HepG2 (cell line): ENCODE measurements around the gene SLC35D2. TPM values are rescaled to one million over a fixed set of nuclear protein-coding genes. Genes with fewer than 3 reads are reported as not detected.

Experiments used
- ATAC-seq: fragments of 200-7000 bp; cut with Tn5 transposase; 3 replicates; pipeline ENCODE4 v1.9.1; 2020; ENCODE audit warnings: mild to moderate bottlenecking, moderate library complexity
- BruUV-seq: library from RNA; stranded (reverse); fragments of 400-500 nt; replicated peaks from 2 replicates; lab custom pipeline; 2021; lab: Mats Ljungman, UMichigan
- CTCF ChIA-PET: fragments of 300-600 bp; formaldehyde crosslinking; extraction: SDS; loops from one replicate; lab custom pipeline; 2021; ENCODE audit warnings: low total read pairs, inconsistent platforms, low intra/inter-chr PET ratio; lab: Yijun Ruan, JAX
- POLR2A ChIA-PET: fragments of 350-600 bp; sonication (Branson Sonifier 250); formaldehyde crosslinking; loops from one replicate; lab custom pipeline; 2020; ENCODE audit warnings: antibody characterized with exemption, inconsistent platforms; lab: Yijun Ruan, JAX
- DNase-seq: peaks from one replicate; pipeline ENCODE4 v3.0.0-alpha.2; 2015; ENCODE audit warnings: low spot score
- FAIRE-seq: peaks from 3 replicates; lab custom pipeline; 2011; peaks lifted over from hg19 to GRCh38; lab: Jason Lieb, UNC
- H2AFZ ChIP-seq: one replicate; pipeline ENCODE4 v1.6.1; 2011; ENCODE audit warnings: low read length, inconsistent platforms
- H3K27ac ChIP-seq: fragments of 300-600 bp; 3 replicates; pipeline ENCODE4 v1.8.0; 2011; ENCODE audit warnings: mixed run types, mild to moderate bottlenecking, mixed read lengths, low read length, inconsistent platforms; ENCODE audit not compliant: insufficient read depth; ENCODE audit errors: extremely low read length
- H3K27me3 ChIP-seq, 2 experiments: fragments of 200-600 bp in 1 of 2; 2 replicates in 1 of 2; 3 replicates in 1 of 2; pipeline versions ENCODE4 v1.6.0 to v1.8.0; 2011; ENCODE audit warnings: low read length in 2 of 2, mild to moderate bottlenecking in 2 of 2, moderate library complexity in 2 of 2, inconsistent platforms in 1 of 2; ENCODE audit not compliant: insufficient read depth in 2 of 2, control insufficient read depth in 1 of 2
- H3K36me3 ChIP-seq, 2 experiments: fragments of 200-600 bp in 1 of 2; replicated peaks in 1 of 2; 2 replicates in 1 of 2; 3 replicates in 1 of 2; pipeline versions ENCODE4 v1.5.1 to v1.8.0; 2011; ENCODE audit warnings: low read length in 2 of 2, inconsistent platforms in 1 of 2; ENCODE audit not compliant: insufficient read depth in 2 of 2, control insufficient read depth in 1 of 2
- H3K4me1 ChIP-seq: 2 replicates; pipeline ENCODE4 v1.5.1; 2012; ENCODE audit warnings: low read length, inconsistent platforms; ENCODE audit not compliant: insufficient read depth
- H3K4me2 ChIP-seq: 2 replicates; pipeline ENCODE4 v1.6.0; 2011; ENCODE audit warnings: low read depth, low read length, inconsistent platforms
- H3K4me3 ChIP-seq, 3 experiments: fragments of 200-600 bp in 1 of 3; sonication (generic), shearing (Covaris generic) in 1 of 3; replicated peaks in 1 of 3; 2 replicates each; pipeline ENCODE4 v1.5.1; 2011 to 2016; ENCODE audit warnings: low read length in 3 of 3, inconsistent platforms in 2 of 3, low read depth in 2 of 3, mild to moderate bottlenecking in 2 of 3, control low read depth in 1 of 3, mixed read lengths in 1 of 3; ENCODE audit not compliant: insufficient read depth in 1 of 3
- H3K79me2 ChIP-seq: one replicate; pipeline ENCODE4 v1.6.1; 2011; ENCODE audit warnings: low read length, inconsistent platforms; ENCODE audit not compliant: insufficient read depth
- H3K9ac ChIP-seq: 2 replicates; pipeline ENCODE4 v1.6.0; 2011; ENCODE audit warnings: mild to moderate bottlenecking, low read depth, low read length, inconsistent platforms; ENCODE audit not compliant: insufficient read depth
- H3K9me3 ChIP-seq: 2 replicates; pipeline ENCODE4 v1.5.1; 2012; ENCODE audit warnings: mild to moderate bottlenecking, low read length
- H4K20me1 ChIP-seq: 2 replicates; pipeline ENCODE4 v1.6.0; 2011; ENCODE audit warnings: inconsistent platforms, mild to moderate bottlenecking, low read length, moderate library complexity; ENCODE audit not compliant: insufficient read depth
- ARNTL ChIP-seq: sonication (generic); formaldehyde crosslinking; IDR thresholded peaks from 2 replicates; pipeline ENCODE4 v1.4.0; 2020; ENCODE audit warnings: mild to moderate bottlenecking, missing genetic modification reagents
- BRD4 ChIP-seq: sonication (generic); formaldehyde crosslinking; IDR thresholded peaks from 2 replicates; pipeline ENCODE4 v1.4.0; 2020; ENCODE audit warnings: missing genetic modification reagents
- FIP1L1 ChIP-seq: fragments of 200-400 bp; formaldehyde crosslinking; IDR thresholded peaks from 2 replicates; pipeline ENCODE4 v1.6.1; 2018; ENCODE audit warnings: low read depth, mild to moderate bottlenecking, low read length, moderate library complexity, borderline replicate concordance; ENCODE audit not compliant: insufficient read depth
- FOXK1 ChIP-seq: sonication (generic); formaldehyde crosslinking; IDR thresholded peaks from 2 replicates; pipeline ENCODE4 v1.4.0; 2020; ENCODE audit warnings: low read depth, missing genetic modification reagents, borderline replicate concordance
- HNF4A ChIP-seq: sonication (generic); formaldehyde crosslinking; IDR thresholded peaks from 2 replicates; pipeline ENCODE4 v1.4.0; 2020; ENCODE audit warnings: missing genetic modification reagents
- IKZF1 ChIP-seq: fragments of 450-650 bp; IDR thresholded peaks from 2 replicates; pipeline ENCODE4 v1.7.1; 2016
- KDM5B ChIP-seq: sonication (generic); formaldehyde crosslinking; IDR thresholded peaks from 2 replicates; pipeline ENCODE4 v1.4.0; 2020; ENCODE audit warnings: missing genetic modification reagents, mild to moderate bottlenecking, borderline replicate concordance
- TBP ChIP-seq: sonication (generic); formaldehyde crosslinking; IDR thresholded peaks from 2 replicates; pipeline ENCODE4 v1.5.0; 2020; ENCODE audit warnings: missing genetic modification reagents
- ZKSCAN8 ChIP-seq: IDR thresholded peaks from 2 replicates; pipeline ENCODE4 v1.6.1; 2016; ENCODE audit warnings: borderline replicate concordance, missing genetic modification reagents, missing compliant biosample characterization
- ZNF264 ChIP-seq: sonication (generic); formaldehyde crosslinking; IDR thresholded peaks from 2 replicates; pipeline ENCODE4 v1.4.0; 2020; ENCODE audit warnings: missing genetic modification reagents
- ZNF512 ChIP-seq: sonication (generic); formaldehyde crosslinking; IDR thresholded peaks from 2 replicates; pipeline ENCODE4 v1.4.0; 2020; ENCODE audit warnings: mild to moderate bottlenecking, missing genetic modification reagents
- ZNF576 ChIP-seq: sonication (generic); formaldehyde crosslinking; IDR thresholded peaks from 2 replicates; pipeline ENCODE4 v1.4.0; 2020; ENCODE audit warnings: mild to moderate bottlenecking, missing genetic modification reagents
- WGBS: methylation state at CpG from one replicate; pipeline ENCODE4 v1.1.6; 2017; ENCODE audit warnings: low lambda C conversion rate; 5-methylcytosine and 5-hydroxymethylcytosine counted together
- in situ Hi-C: cut with HindIII; loops from 2 replicates; pipeline ENCODE4 v1.10.0; 2017; ENCODE audit warnings: low pct_unique_long_range_greater_than_20kb; ENCODE audit not compliant: extremely low pct_ligation_motif_present
- intact Hi-C: fragments of 100-400 bp; cut with micrococcal nuclease; formaldehyde crosslinking; loops from one replicate; pipeline ENCODE4 v1.10.0; 2022; ENCODE audit not compliant: unreplicated experiment
- polyA plus RNA-seq, 8 experiments: library from polyadenylated mRNA; depleted of rRNA in 3 of 8; stranded (reverse) in 7 of 8; unstranded in 1 of 8; fragments of >200 nt; fragmentation: Illumina TruSeq in 4 of 8; extraction: Trizol in 4 of 8; gene quantifications; 2 replicates each; pipeline versions ENCODE4 v1.2.1 to v1.2.3, GENCODE V29; 2011 to 2016; ENCODE audit warnings: low read depth in 4 of 8, missing spikeins in 1 of 8, mixed read lengths in 1 of 8; ENCODE audit not compliant: insufficient read depth in 1 of 8
- total RNA-seq, 5 experiments: library from RNA; depleted of rRNA; stranded (reverse); fragments of >200 nt; fragmentation: Illumina TruSeq; extraction: Trizol; gene quantifications; 2 replicates each; pipeline ENCODE4 v1.2.3, GENCODE V29; 2016; ENCODE audit warnings: low read depth in 1 of 5
- TF ChIP-seq, protein P1 (sequence below): sonication (generic); formaldehyde crosslinking; IDR thresholded peaks from 2 replicates; pipeline ENCODE4 v1.4.0; 2020; ENCODE audit warnings: mild to moderate bottlenecking, missing genetic modification reagents, borderline replicate concordance
- TF ChIP-seq, protein P2 (sequence below): sonication (generic); formaldehyde crosslinking; IDR thresholded peaks from 2 replicates; pipeline ENCODE4 v1.9.0; 2021; ENCODE audit warnings: missing genetic modification reagents, borderline replicate concordance
- TF ChIP-seq, protein P3 (sequence below): IDR thresholded peaks from 2 replicates; pipeline ENCODE4 v1.6.1; 2016; ENCODE audit warnings: mild to moderate bottlenecking

Gene SLC35D2
- total and polyA plus RNA-seq, 2 of the 13 experiments (the other 11 are each of a cell fraction or from before 2014, with no cell fraction given), result 96.2 to 103 TPM

DNA sequence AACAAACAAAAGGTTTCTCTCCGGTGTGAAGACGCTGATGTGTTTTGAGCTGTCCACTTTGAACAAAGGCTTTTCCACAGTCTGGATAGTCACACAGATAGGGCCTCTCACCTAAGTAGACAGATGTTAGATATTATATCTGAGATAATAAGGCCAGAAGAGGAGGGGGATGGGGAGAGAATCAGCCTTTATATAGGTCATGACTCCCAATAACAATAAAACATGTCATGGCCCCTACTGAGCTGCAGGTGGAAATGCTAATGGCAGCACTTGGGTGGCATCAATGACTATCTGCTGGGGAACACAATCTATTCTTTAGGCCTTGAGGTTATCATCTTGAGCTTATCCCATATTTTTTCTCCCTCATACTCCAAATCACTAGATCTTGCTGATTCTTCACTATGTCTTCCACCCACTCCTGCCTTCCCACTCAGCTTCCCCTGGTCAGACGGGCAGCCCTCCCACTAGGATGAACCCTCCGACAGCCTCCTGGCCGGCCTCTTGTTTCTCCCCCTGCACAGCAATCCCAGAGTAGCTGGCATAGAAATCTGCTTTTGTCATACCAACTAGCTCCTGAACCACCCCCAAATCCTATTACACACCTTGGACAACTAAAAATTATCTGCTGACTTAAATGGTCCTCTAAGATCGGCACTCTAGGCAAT, 11.5 kb upstream of the SLC35D2 start:
- POLR2A ChIA-PET, result interaction anchor here (0.8 kb wide), 1 partner anchor 13 kb away, joined by 3 read pairs; no protein-coding TSS in a partner anchor
- H3K9ac ChIP-seq, result no peak overlapping the region
- no peaks in the 10 kb centered on the region for H3K9me3 ChIP-seq
- H3K36me3 ChIP-seq, result peaks cover 4 to 40% of the 10 kb centered on the region in 2 experiments; a peak in 3 of 5 replicates
- no peak overlapping the region for H3K27ac ChIP-seq
- H3K79me2 ChIP-seq, result peaks cover 32% of the 10 kb centered on the region
- in situ Hi-C loops, result no loop called here
- no peak for DNase-seq
- no peaks in the 10 kb centered on the region for H4K20me1 ChIP-seq
- FAIRE-seq, result no peak
- no peak overlapping the region for H2AFZ ChIP-seq
- no peak overlapping the region for H3K4me3 ChIP-seq
- intact Hi-C loops, result no loop called here
- TF ChIP-seq KDM5B (CRISPR knock-in tag) (no peak), ZKSCAN8 (CRISPR knock-in tag) (no peak), ZNF512 (CRISPR knock-in tag) (no peak), IKZF1 (no peak), FOXK1 (CRISPR knock-in tag) (no peak), BRD4 (no peak), FIP1L1 (no peak), HNF4A (no peak), TBP (CRISPR knock-in tag) (no peak), ARNTL (CRISPR knock-in tag) (no peak), ZNF576 (CRISPR knock-in tag) (no peak), ZNF264 (CRISPR knock-in tag) (no peak)
- TF ChIP-seq, protein P1, sequence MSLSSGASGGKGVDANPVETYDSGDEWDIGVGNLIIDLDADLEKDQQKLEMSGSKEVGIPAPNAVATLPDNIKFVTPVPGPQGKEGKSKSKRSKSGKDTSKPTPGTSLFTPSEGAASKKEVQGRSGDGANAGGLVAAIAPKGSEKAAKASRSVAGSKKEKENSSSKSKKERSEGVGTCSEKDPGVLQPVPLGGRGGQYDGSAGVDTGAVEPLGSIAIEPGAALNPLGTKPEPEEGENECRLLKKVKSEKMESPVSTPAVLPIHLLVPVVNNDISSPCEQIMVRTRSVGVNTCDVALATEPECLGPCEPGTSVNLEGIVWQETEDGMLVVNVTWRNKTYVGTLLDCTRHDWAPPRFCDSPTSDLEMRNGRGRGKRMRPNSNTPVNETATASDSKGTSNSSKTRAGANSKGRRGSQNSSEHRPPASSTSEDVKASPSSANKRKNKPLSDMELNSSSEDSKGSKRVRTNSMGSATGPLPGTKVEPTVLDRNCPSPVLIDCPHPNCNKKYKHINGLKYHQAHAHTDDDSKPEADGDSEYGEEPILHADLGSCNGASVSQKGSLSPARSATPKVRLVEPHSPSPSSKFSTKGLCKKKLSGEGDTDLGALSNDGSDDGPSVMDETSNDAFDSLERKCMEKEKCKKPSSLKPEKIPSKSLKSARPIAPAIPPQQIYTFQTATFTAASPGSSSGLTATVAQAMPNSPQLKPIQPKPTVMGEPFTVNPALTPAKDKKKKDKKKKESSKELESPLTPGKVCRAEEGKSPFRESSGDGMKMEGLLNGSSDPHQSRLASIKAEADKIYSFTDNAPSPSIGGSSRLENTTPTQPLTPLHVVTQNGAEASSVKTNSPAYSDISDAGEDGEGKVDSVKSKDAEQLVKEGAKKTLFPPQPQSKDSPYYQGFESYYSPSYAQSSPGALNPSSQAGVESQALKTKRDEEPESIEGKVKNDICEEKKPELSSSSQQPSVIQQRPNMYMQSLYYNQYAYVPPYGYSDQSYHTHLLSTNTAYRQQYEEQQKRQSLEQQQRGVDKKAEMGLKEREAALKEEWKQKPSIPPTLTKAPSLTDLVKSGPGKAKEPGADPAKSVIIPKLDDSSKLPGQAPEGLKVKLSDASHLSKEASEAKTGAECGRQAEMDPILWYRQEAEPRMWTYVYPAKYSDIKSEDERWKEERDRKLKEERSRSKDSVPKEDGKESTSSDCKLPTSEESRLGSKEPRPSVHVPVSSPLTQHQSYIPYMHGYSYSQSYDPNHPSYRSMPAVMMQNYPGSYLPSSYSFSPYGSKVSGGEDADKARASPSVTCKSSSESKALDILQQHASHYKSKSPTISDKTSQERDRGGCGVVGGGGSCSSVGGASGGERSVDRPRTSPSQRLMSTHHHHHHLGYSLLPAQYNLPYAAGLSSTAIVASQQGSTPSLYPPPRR (CRISPR knock-in tag), result no peak
- TF ChIP-seq, protein P2, sequence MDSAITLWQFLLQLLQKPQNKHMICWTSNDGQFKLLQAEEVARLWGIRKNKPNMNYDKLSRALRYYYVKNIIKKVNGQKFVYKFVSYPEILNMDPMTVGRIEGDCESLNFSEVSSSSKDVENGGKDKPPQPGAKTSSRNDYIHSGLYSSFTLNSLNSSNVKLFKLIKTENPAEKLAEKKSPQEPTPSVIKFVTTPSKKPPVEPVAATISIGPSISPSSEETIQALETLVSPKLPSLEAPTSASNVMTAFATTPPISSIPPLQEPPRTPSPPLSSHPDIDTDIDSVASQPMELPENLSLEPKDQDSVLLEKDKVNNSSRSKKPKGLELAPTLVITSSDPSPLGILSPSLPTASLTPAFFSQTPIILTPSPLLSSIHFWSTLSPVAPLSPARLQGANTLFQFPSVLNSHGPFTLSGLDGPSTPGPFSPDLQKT (CRISPR knock-in tag), result no peak
- TF ChIP-seq, protein P3, sequence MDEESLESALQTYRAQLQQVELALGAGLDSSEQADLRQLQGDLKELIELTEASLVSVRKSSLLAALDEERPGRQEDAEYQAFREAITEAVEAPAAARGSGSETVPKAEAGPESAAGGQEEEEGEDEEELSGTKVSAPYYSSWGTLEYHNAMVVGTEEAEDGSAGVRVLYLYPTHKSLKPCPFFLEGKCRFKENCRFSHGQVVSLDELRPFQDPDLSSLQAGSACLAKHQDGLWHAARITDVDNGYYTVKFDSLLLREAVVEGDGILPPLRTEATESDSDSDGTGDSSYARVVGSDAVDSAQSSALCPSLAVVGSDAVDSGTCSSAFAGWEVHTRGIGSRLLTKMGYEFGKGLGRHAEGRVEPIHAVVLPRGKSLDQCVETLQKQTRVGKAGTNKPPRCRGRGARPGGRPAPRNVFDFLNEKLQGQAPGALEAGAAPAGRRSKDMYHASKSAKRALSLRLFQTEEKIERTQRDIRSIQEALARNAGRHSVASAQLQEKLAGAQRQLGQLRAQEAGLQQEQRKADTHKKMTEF (CRISPR knock-in tag), result no peak
- no TSS peak for BruUV-seq
- CTCF ChIA-PET, result no interaction called here
- peaks cover 48% of the 10 kb centered on the region for H3K4me1 ChIP-seq
- no peak overlapping the region for H3K4me2 ChIP-seq
- 95% methylated on average over 6 of the region's 6 CpGs for WGBS
- ATAC-seq, result no peak
- H3K27me3 ChIP-seq, result no peaks in the 10 kb centered on the region; a peak in 1 of 5 replicates
